NCI-H128 (cell line): Measurements from ENCODE around the gene DIPK1B.
"Not testable (repeated sequence)": the region's sequence is repeated elsewhere in the genome, so short reads cannot be mapped to it uniquely, and the experiment has no call there.

ENCODE experiments used
- DNase-seq: peaks from one replicate; lab custom pipeline; 2025; ENCODE audit not compliant: unreplicated experiment; lab: John Stamatoyannopoulos, UW

DIPK1B gene

GRCh38 chr9:136748666-136749611 lies 36.6 kb downstream of the DIPK1B start:
- DNase-seq = no peak

GRCh38 chr9:136750526-136750925 lies 38.2 kb downstream of the DIPK1B start:
- DNase-seq = no peak

DNA sequence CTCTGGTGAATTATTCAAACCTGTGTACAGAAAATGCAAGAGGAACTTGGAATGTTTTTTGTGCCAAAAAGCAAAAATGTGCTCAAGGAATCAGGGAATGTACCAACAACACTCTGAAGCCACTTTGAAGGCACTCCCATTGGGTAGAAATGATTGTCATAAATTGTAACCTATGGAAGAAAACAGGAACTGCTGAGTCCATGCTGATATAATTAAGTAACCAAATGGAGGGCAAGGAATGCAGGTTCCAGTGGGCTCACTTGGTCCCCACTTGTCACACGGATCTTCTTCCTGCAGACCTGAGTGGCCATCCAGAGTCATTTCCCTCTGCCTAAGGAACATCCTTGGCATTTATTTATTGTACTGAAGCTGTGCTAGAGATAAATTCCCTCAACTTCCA lies 38.9 kb downstream of the DIPK1B start:
- DNase-seq = no peak

DNA sequence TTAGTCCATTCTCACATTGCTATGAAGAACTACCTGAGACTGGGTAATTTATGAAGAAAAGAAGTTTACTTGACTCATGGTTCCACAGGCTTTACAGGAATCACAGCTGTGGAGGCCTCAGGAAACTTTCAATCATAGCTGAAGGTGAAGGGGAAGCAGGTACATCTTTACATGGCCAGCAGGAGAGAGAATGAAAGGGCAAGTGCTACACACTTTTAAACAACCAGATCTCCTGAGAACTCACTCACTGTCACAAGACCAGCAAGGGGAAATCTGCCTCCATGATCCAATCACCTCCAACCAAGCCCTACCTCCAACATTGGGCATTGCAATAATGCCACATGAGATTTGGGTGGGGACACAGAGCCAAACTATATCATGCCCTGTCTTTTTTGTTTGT lies 39.4 kb downstream of the DIPK1B start:
- no peak for DNase-seq

- DNase-seq = no peak
These were observed 41.1 kb downstream of the DIPK1B start for GRCh38 chr9:136753371-136754058.

DNA sequence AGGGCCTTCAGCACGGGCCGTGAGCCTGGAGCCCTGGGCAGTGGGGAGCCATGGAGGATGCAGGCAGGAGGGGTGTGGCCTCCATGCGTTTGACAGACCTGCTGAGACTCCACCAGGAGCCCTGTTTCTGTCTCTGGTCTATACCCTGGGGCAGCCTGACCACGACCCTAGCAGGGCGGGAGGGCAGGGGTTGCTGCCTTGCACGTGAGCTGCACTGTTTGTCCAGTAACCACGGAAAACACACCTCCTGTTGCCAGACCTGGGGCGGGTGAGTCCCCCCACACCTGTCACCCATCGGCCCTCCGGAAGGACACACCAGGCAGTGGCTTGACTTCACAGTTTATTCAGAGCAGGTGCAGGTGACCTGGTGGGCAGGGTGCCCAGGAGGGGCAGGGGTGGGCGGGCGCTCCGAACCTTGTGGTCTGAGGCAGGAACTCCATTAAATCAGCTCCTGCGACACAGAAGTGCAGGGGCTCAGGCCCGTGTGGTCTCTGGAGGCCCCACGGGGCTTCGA lies 41.7 kb downstream of the DIPK1B start:
- no peak for DNase-seq

GRCh38 chr9:136754626-136755301 lies 42.4 kb downstream of the DIPK1B start:
- no peak for DNase-seq

GRCh38 chr9:136755302-136756133 lies 43.1 kb downstream of the DIPK1B start:
- not testable (repeated sequence) for DNase-seq

DNA sequence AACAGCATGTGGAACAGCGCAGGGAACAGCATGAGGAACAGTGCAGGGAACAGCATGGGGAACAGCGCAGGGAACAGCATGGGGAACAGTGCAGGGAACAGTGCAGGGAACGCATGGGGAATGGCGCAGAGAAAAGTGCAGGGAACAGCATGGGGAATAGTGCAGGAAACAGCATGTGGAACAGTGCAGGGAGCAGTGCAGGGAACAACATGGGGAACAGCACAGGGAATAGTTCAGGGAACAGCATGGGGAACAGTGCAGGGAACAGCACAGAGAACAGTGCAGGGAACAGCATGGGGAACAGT lies 43.7 kb downstream of the DIPK1B start:
- no peak for DNase-seq

- DNase-seq = no peak
These were observed 44.5 kb downstream of the DIPK1B start for GRCh38 chr9:136756836-136757235.

DNA sequence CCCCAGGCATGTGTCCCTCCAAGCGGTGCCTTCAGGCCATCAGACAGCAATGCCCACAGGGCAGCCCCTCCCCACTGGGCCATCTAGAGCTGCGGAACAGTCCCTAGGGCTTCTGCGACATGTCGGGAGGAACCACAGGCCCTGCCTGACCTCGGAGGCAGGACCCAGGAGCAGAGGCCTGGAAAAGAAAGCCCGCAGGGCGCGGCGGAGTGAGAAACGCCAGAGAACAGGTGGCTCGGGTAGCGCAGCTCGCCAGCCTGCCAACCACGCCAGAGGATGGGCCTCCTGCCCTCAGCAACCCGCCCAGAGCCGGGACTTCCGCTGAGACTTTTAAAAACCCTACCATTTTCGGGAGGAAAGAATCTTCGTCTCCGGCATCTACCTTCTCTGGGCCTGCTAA lies 45.0 kb downstream of the DIPK1B start:
- DNase-seq = no peak

DNA sequence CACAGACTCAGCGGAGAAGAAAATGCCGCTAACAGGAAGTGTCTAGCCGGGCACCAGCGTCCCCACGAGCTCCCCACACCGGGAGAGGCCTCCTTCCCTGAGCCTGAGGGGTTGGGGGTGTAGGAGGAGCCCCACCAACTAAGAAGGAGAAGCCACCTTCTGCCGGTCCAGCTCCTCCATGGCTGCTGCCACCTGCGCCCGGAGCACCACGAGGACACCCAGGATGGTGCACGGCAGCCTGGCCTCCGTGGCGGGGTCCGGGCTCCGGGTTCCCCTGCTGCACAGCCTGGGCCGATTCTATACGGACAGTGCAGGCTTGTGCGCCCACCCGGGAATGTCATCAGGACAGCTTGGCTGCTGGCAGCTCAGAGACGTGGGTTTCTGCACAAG lies 45.4 kb downstream of the DIPK1B start:
- no peak for DNase-seq

DNA sequence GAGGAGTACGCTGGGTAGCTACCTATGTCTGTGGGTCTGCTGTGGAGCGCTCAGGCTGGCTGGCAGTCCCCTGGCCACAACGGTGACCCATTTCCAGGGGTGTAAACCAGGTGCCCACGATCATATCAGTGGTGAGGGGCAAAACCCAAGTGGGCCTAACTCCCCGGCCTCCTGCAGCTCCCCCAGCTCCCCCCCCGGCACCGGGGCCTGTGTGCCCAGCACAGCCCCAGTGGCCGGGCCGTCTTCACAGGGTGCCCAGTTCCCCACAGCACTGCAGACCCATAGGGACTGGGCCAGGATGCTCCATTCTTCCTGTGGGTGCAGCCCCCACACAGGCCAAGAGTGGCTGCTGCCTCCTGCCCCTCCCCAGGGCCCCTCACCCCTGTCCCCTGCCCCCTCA lies 46.6 kb downstream of the DIPK1B start:
- DNase-seq = no peak

GRCh38 chr9:136759436-136760325 lies 47.3 kb downstream of the DIPK1B start:
- no peak for DNase-seq

- DNase-seq = no peak
These were observed 48.1 kb downstream of the DIPK1B start for GRCh38 chr9:136760424-136760823.

DNA sequence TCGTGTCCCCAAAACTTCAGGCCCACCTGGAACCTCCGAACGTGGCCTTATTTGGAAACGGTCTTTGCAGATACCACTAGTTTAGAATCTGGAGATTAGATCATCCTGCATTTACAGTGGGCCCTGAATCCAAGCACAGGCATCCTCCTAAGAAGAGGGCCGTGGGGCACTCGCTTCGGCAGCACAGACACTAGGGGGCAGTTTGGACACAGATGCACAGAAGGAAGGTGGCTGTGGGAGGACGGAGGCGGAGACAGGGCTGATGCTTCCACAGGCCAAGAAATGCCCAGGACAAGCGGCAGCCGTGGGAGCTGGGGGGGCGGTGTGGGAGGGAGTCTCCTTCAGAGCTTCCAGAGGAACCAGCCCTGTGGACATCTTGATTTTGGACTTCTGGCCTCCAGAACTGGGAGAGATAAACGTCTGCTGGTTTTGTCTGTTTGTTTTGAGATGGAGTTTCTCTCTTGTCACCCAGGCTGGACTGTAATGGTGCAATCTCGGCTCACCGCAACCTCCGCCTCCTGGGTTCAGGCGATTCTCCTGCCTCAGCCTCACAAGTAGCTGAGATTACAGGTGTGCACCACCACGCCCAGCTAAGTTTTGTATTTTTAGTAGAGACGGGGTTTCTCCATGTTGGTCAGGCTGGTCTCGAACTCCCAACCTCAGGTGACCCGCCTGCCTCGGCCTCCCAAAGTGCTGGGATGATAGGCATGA lies 48.6 kb downstream of the DIPK1B start:
- DNase-seq = not testable (repeated sequence)

GRCh38 chr9:136761545-136761981 lies 49.2 kb downstream of the DIPK1B start:
- no peak for DNase-seq

- no peak for DNase-seq
These were observed 49.9 kb downstream of the DIPK1B start for GRCh38 chr9:136762221-136762691.
